ENCODE measurements around the gene CACNA1H. TPM values are rescaled to one million over a fixed set of nuclear protein-coding genes. Genes with fewer than 3 reads are reported as not detected.
A peak's percentile ranks its signal among the peaks of the same experiment; 100 is the strongest.

The CACNA1H gene
- total RNA-seq, 4 donors from 2014 or later = 17.0 to 63.6 (median 39.5) TPM

DNA sequence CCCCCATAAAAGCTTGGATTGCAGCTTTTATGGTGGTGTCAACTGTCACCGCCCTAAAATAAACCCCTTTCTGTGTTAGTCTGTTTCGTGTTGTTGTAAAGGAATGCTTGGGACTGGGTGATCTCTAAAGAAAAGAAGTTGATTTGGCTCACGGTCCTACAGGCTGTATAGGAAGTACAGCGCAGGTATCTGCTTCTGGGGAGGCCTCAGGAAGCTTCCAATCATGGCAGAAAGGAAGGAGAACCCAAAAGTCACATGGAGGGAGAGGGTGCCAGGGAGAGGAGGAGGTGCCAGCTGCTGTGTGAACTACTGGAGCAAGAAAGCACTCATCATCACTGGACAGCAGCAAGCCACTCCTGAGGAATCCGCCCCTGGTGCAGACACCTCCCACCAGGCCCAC lies 5.9 kb upstream of the CACNA1H start:
- 71 to 100% methylated on average over 1 to 5 of the region's 5 CpGs for WGBS, 2 donors (ENCODE audit: low coverage in 1 of 2)
- Histone ChIP-seq H3K27me3 (peaks cover 14% of the 10 kb centered on the region), H3K36me3 (no peaks in the 10 kb centered on the region), H3K27ac (no peak overlapping the region), H3K4me3 (no peak overlapping the region), H3K9me3 (no peaks in the 10 kb centered on the region), H3K4me1 (peaks cover 0 to 4% (median under 1%) of the 10 kb centered on the region in 4 donors)
- intact Hi-C loops (cut with DNase I; ENCODE audit: low total_unique reads) = no loop called here
- TF ChIP-seq POLR2A (IDR thresholded peaks at IDR 0.05) (no peak), POLR2AphosphoS5 (IDR thresholded peaks at IDR 0.05) (no peak), EP300 (IDR thresholded peaks at IDR 0.05; ENCODE audit: low read depth) (no peak)
- TF ChIP-seq, protein P1, sequence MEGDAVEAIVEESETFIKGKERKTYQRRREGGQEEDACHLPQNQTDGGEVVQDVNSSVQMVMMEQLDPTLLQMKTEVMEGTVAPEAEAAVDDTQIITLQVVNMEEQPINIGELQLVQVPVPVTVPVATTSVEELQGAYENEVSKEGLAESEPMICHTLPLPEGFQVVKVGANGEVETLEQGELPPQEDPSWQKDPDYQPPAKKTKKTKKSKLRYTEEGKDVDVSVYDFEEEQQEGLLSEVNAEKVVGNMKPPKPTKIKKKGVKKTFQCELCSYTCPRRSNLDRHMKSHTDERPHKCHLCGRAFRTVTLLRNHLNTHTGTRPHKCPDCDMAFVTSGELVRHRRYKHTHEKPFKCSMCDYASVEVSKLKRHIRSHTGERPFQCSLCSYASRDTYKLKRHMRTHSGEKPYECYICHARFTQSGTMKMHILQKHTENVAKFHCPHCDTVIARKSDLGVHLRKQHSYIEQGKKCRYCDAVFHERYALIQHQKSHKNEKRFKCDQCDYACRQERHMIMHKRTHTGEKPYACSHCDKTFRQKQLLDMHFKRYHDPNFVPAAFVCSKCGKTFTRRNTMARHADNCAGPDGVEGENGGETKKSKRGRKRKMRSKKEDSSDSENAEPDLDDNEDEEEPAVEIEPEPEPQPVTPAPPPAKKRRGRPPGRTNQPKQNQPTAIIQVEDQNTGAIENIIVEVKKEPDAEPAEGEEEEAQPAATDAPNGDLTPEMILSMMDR (IDR thresholded peaks at IDR 0.05) = no peak
- no peak for DNase-seq
- in situ Hi-C loops (cut with MboI; ENCODE audit: low pct_ligation_motif_present in 1 of 4, low pct_unique_long_range_greater_than_20kb in 1 of 4, low sequenced_read_pairs in 3 of 4) = no loop called here

DNA sequence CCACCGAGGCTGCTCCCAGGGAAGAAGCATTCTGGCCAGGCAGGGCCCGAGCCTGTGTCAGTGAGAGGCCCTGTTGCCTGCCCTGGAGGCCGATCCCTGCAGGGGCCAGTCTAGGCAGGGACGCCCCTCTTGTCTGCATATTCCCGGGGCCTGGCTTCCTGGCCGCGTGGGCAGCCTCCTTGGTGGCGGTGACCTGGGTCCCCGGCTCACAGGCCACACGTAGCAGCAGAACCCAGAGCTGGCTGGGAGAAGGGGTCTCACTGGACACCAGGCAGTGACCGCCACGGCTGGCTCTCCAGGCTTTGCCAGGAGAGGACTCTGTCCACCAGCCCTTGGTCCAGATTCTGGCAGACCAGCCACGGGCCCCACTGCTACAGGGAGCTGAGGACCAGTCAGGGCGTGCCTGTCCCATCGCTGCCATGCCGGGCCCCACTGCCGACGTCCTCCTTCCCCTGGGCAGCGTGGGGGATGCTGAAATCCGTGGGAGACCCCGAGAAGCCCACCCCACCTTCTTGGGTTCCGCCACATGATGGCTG lies 3.7 kb upstream of the CACNA1H start:
- Histone ChIP-seq H3K9me3 (no peaks in the 10 kb centered on the region), H3K27me3 (peaks cover 27% of the 10 kb centered on the region), H3K36me3 (no peaks in the 10 kb centered on the region), H3K4me3 (no peak overlapping the region), H3K4me1 (peaks cover 0 to 11% (median 9%) of the 10 kb centered on the region in 4 donors), H3K27ac (peak overlapping the region in 3 of 4 donors; percentile 41 to 79 (median 45))
- in situ Hi-C loops (cut with MboI; ENCODE audit: low pct_ligation_motif_present in 1 of 4, low pct_unique_long_range_greater_than_20kb in 1 of 4, low sequenced_read_pairs in 3 of 4) (no loop called here), intact Hi-C loops (cut with DNase I; ENCODE audit: low total_unique reads) (loop anchor here (2.0 kb wide), 1 partner anchor 46 kb away; no protein-coding TSS in a partner anchor)
- TF ChIP-seq POLR2AphosphoS5 (IDR thresholded peaks at IDR 0.05) = no peak
- TF ChIP-seq EP300 (IDR thresholded peaks at IDR 0.05; ENCODE audit: low read depth) = no peak
- TF ChIP-seq, protein P1 (IDR thresholded peaks at IDR 0.05) = no peak
- TF ChIP-seq POLR2A (IDR thresholded peaks at IDR 0.05) = no peak
- no peak for DNase-seq
- 80% methylated on average over 12 of the region's 22 CpGs; no CpG with 5 or more reads in 1 of the 2 donors for WGBS, 2 donors (ENCODE audit: low coverage in 1 of 2)

DNA sequence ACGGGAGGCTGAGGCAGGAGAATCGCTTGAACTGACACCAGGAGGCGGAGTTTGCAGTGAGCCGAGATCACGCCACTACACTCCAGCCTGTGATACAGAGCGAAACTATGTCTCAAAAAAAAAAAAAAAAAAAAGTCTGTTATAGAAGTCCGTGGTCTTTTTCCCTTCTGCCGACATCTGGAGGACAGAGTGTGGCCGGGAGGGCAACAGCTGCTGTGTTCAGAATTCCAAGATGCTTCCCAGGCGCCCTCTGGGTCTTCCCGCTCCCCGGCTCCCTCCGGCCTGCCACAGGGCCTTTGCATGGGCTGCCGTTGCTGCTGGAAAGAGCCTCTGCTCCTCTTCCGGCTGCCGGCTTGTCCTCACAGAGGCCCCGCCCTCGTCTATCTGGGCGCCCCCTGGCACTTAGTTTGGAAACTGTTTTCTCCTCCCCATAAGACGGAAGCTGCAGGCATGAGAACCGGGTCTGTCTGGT lies 2.4 kb upstream of the CACNA1H start:
- Histone ChIP-seq H3K36me3 (no peaks in the 10 kb centered on the region), H3K4me1 (peaks cover 0 to 23% (median 14%) of the 10 kb centered on the region in 4 donors), H3K4me3 (no peak overlapping the region), H3K27ac (peak overlapping the region; percentile 27 to 79 (median 43)), H3K27me3 (peaks cover 41% of the 10 kb centered on the region), H3K9me3 (no peaks in the 10 kb centered on the region)
- no peak for DNase-seq
- in situ Hi-C loops (cut with MboI; ENCODE audit: low pct_ligation_motif_present in 1 of 4, low pct_unique_long_range_greater_than_20kb in 1 of 4, low sequenced_read_pairs in 3 of 4) (no loop called here), intact Hi-C loops (cut with DNase I; ENCODE audit: low total_unique reads) (no loop called here)
- WGBS, 2 donors (ENCODE audit: low coverage in 1 of 2) = 43 to 79% methylated on average over 9 to 21 of the region's 21 CpGs
- TF ChIP-seq EP300 (IDR thresholded peaks at IDR 0.05; ENCODE audit: low read depth) (no peak), POLR2AphosphoS5 (IDR thresholded peaks at IDR 0.05) (no peak), POLR2A (IDR thresholded peaks at IDR 0.05) (no peak)
- TF ChIP-seq, protein P1 (IDR thresholded peaks at IDR 0.05) = no peak

DNA sequence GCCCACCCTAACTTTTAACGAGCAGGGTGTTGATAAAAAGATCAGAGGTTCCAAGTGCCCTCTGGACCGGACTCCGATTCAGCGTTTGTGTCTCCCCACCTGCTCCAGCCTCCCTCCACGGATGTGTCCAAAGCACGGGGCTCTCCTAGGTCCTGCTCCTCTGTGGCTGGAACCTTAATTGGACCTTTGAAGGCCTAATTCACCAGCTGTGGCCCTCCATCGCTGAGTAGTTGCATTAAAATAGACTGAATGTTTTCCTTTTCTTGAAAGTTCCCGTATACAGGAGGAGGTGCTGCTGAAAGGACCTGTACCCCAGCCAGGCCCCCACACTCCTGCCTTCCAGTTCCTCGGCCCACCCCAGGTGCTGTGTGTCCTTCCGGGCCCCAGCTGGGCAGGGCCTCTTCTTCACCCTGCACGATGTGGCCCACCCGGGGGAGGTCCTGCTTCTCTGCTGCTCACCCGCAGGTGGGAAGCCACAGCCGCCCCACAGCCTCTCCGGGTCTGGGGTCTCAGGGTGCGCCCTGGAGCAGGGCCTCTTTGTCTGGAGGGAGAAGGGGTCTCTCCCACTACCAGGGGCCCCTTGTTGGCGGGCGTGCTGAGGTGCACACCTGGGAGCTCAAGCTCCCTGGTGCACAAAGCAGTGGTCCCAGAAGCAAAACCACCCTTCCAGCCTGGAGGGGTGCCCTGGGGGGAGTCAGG lies 1.3 kb upstream of the CACNA1H start:
- H3K4me3 ChIP-seq = no peak overlapping the region
- no peaks in the 10 kb centered on the region for H3K9me3 ChIP-seq
- no peaks in the 10 kb centered on the region for H3K36me3 ChIP-seq
- TF ChIP-seq POLR2AphosphoS5 (IDR thresholded peaks at IDR 0.05) (no peak), EP300 (IDR thresholded peaks at IDR 0.05; ENCODE audit: low read depth) (no peak), POLR2A (IDR thresholded peaks at IDR 0.05) (no peak)
- TF ChIP-seq, protein P1 (IDR thresholded peaks at IDR 0.05) = no peak
- intact Hi-C loops (cut with DNase I; ENCODE audit: low total_unique reads) (no loop called here), in situ Hi-C loops (cut with MboI; ENCODE audit: low pct_ligation_motif_present in 1 of 4, low pct_unique_long_range_greater_than_20kb in 1 of 4, low sequenced_read_pairs in 3 of 4) (no loop called here)
- no peak for DNase-seq
- WGBS, 2 donors (ENCODE audit: low coverage in 1 of 2) = 50 to 58% methylated on average over 1 to 18 of the region's 18 CpGs
- peaks cover 0 to 29% (median 17%) of the 10 kb centered on the region in 4 donors for H3K4me1 ChIP-seq
- H3K27ac ChIP-seq = peak overlapping the region; percentile 45 to 79 (median 59)
- peaks cover 52% of the 10 kb centered on the region for H3K27me3 ChIP-seq
